ENCODE measurements around the gene DNAH2.
A peak's percentile ranks its signal among the peaks of the same experiment; 100 is the strongest.

GRCh38 chr17:7835814-7836595 lies 118.5 kb downstream of the DNAH2 start:
- TF ChIP-seq CTCF (IDR thresholded peaks at IDR 0.05) (peak in 1 of 4 experiments; percentile 6), POLR2A (IDR thresholded peaks at IDR 0.05) (peak; percentile 61)

Data from prostate gland (tissue), 2 donors.